H1 (cell line): ENCODE measurements around the gene FMOD. TPM values are rescaled to one million over a fixed set of nuclear protein-coding genes. Genes with fewer than 3 reads are reported as not detected.

Experiments used
- CTCF ChIA-PET: fragments of 300-600 bp; sonication (Branson Sonifier 250); formaldehyde crosslinking; loops from one replicate; lab custom pipeline; 2021; ENCODE audit not compliant: partially characterized antibody; lab: Charles Lee
- POLR2A ChIA-PET: fragments of 300-600 bp; sonication (Branson Sonifier 250); formaldehyde crosslinking; loops from one replicate; lab custom pipeline; 2021; ENCODE audit warnings: inconsistent platforms; ENCODE audit not compliant: partially characterized antibody; lab: Charles Lee
- DNase-seq, 2 experiments: peaks; one replicate each; pipeline versions ENCODE4 v3.0.0 to v3.0.0-alpha.2; 2010 to 2022; ENCODE audit warnings: low spot score in 2 of 2, low read depth in 1 of 2, mixed read lengths in 1 of 2
- FAIRE-seq: peaks from 2 replicates; lab custom pipeline; 2011; peaks lifted over from hg19 to GRCh38; lab: Jason Lieb, UNC
- H2AFZ ChIP-seq: 2 replicates; pipeline ENCODE4 v1.8.1; 2012; ENCODE audit warnings: low read length, inconsistent platforms
- H2AK5ac ChIP-seq: 2 replicates; pipeline ENCODE4 v1.6.1; 2013; ENCODE audit warnings: low read depth, low read length
- H2BK120ac ChIP-seq: replicated peaks from 2 replicates; pipeline ENCODE3; 2013; ENCODE audit warnings: low read depth, low read length, inconsistent platforms
- H2BK12ac ChIP-seq: 2 replicates; pipeline ENCODE4 v1.6.1; 2013; ENCODE audit warnings: low read depth, low read length
- H2BK15ac ChIP-seq: 2 replicates; pipeline ENCODE4 v1.6.1; 2013; ENCODE audit warnings: low read length
- H2BK20ac ChIP-seq: 2 replicates; pipeline ENCODE4 v1.6.1; 2013; ENCODE audit warnings: low read length
- H2BK5ac ChIP-seq: 2 replicates; pipeline ENCODE4 v1.6.1; 2013; ENCODE audit warnings: low read depth, low read length
- H3K14ac ChIP-seq: 2 replicates; pipeline ENCODE4 v1.6.1; 2013; ENCODE audit warnings: inconsistent platforms; ENCODE audit not compliant: insufficient read length
- H3K18ac ChIP-seq: 2 replicates; pipeline ENCODE4 v1.6.1; 2013; ENCODE audit warnings: low read length; ENCODE audit errors: extremely low read depth
- H3K23ac ChIP-seq: 2 replicates; pipeline ENCODE4 v1.6.1; 2013; ENCODE audit warnings: inconsistent platforms; ENCODE audit not compliant: insufficient read length
- H3K23me2 ChIP-seq: 2 replicates; pipeline ENCODE4 v1.6.1; 2013; ENCODE audit warnings: low read depth, low read length
- H3K27ac ChIP-seq: 2 replicates; pipeline ENCODE4 v1.6.1; 2011; ENCODE audit warnings: low read depth, low read length, inconsistent platforms
- H3K27me3 ChIP-seq, 4 experiments: replicated peaks in 1 of 4; 1 replicate in 1 of 4; 2 replicates in 3 of 4; pipeline versions ENCODE4 v1.6.1 to v1.8.1; 2011 to 2013; ENCODE audit warnings: low read length in 3 of 4, mild to moderate bottlenecking in 3 of 4, inconsistent platforms in 2 of 4, mixed read lengths in 2 of 4, moderate library complexity in 1 of 4; ENCODE audit not compliant: control insufficient read depth in 3 of 4, insufficient read depth in 3 of 4; ENCODE audit errors: extremely low read depth in 1 of 4
- H3K36me3 ChIP-seq, 4 experiments: 2 replicates each; pipeline versions ENCODE4 v1.6.1 to v1.8.1; 2011 to 2013; ENCODE audit warnings: mild to moderate bottlenecking in 4 of 4, low read length in 3 of 4, moderate library complexity in 2 of 4, control low read depth in 1 of 4, inconsistent platforms in 1 of 4; ENCODE audit not compliant: insufficient read depth in 4 of 4, control insufficient read depth in 2 of 4
- H3K4ac ChIP-seq: replicated peaks from 2 replicates; pipeline ENCODE3; 2013; ENCODE audit warnings: low read length, low read depth, mixed read lengths, inconsistent platforms; ENCODE audit not compliant: insufficient read length
- H3K4me1 ChIP-seq, 4 experiments: replicated peaks in 1 of 4; 1 replicate in 1 of 4; 2 replicates in 3 of 4; pipeline versions ENCODE4 v1.6.1 to v1.8.1; 2011 to 2013; ENCODE audit warnings: low read length in 3 of 4, inconsistent platforms in 2 of 4, mixed read lengths in 1 of 4; ENCODE audit not compliant: insufficient read depth in 4 of 4, control insufficient read depth in 3 of 4
- H3K4me2 ChIP-seq, 2 experiments: 2 replicates each; pipeline versions ENCODE4 v1.6.1 to v1.8.1; 2011 to 2013; ENCODE audit warnings: low read depth in 2 of 2, low read length in 2 of 2, control low read depth in 1 of 2, inconsistent platforms in 1 of 2, mild to moderate bottlenecking in 1 of 2; ENCODE audit not compliant: insufficient read depth in 1 of 2
- H3K4me3 ChIP-seq, 4 experiments: fragments of 200-600, 300-600 bp in 1 of 4; sonication (generic), shearing (Covaris generic), sonication (Bioruptor Twin) in 1 of 4; 2 replicates each; pipeline versions ENCODE4 v1.5.1 to v1.8.1; 2011 to 2016; ENCODE audit warnings: low read length in 4 of 4, low read depth in 3 of 4, control low read depth in 2 of 4, inconsistent platforms in 2 of 4, mild to moderate bottlenecking in 2 of 4, mixed read lengths in 1 of 4, moderate library complexity in 1 of 4; ENCODE audit not compliant: insufficient read depth in 2 of 4; ENCODE audit errors: extremely low read depth in 1 of 4
- H3K56ac ChIP-seq: replicated peaks from 2 replicates; pipeline ENCODE3; 2013; ENCODE audit warnings: low read depth, mild to moderate bottlenecking, mixed read lengths, low read length, inconsistent platforms; ENCODE audit not compliant: insufficient read length
- H3K79me1 ChIP-seq: 2 replicates; pipeline ENCODE4 v1.6.1; 2013; ENCODE audit warnings: low read depth, low read length, control low read depth
- H3K79me2 ChIP-seq, 2 experiments: 2 replicates each; pipeline versions ENCODE4 v1.6.1 to v1.8.1; 2012 to 2013; ENCODE audit warnings: low read length in 2 of 2, mild to moderate bottlenecking in 2 of 2, inconsistent platforms in 1 of 2; ENCODE audit not compliant: insufficient read depth in 2 of 2, control insufficient read depth in 1 of 2
- H3K9ac ChIP-seq, 4 experiments: replicated peaks in 1 of 4; 1 replicate in 1 of 4; 2 replicates in 3 of 4; pipeline versions ENCODE4 v1.6.1 to v1.8.1; 2011 to 2013; ENCODE audit warnings: low read depth in 3 of 4, low read length in 3 of 4, control low read depth in 2 of 4, mild to moderate bottlenecking in 2 of 4, moderate library complexity in 2 of 4, inconsistent platforms in 1 of 4; ENCODE audit errors: extremely low read depth in 1 of 4
- H3K9me3 ChIP-seq, 2 experiments: 2 replicates each; pipeline versions ENCODE4 v1.6.1 to v1.8.1; 2012 to 2013; ENCODE audit warnings: mild to moderate bottlenecking in 2 of 2, moderate library complexity in 2 of 2, control low read depth in 1 of 2, inconsistent platforms in 1 of 2, low read depth in 1 of 2, low read length in 1 of 2, mixed read lengths in 1 of 2; ENCODE audit not compliant: insufficient read depth in 2 of 2
- H4K20me1 ChIP-seq, 2 experiments: replicated peaks in 1 of 2; 2 replicates each; pipeline versions ENCODE3 to v1.8.1; 2011 to 2013; ENCODE audit warnings: inconsistent platforms in 2 of 2, low read length in 2 of 2, mild to moderate bottlenecking in 1 of 2; ENCODE audit not compliant: insufficient read depth in 2 of 2, control insufficient read depth in 1 of 2
- H4K5ac ChIP-seq: 2 replicates; pipeline ENCODE4 v1.6.1; 2013; ENCODE audit warnings: low read length, low read depth, mixed read lengths, inconsistent platforms; ENCODE audit not compliant: insufficient read length
- H4K8ac ChIP-seq: 2 replicates; pipeline ENCODE4 v1.8.0; 2013; ENCODE audit warnings: mild to moderate bottlenecking, moderate library complexity, low read length, inconsistent platforms; ENCODE audit not compliant: insufficient read depth; ENCODE audit errors: extremely low read depth
- H4K91ac ChIP-seq: replicated peaks from 2 replicates; pipeline ENCODE3; 2013; ENCODE audit warnings: low read length, mixed read lengths, inconsistent platforms; ENCODE audit not compliant: insufficient read length
- EGR1 ChIP-seq: IDR thresholded peaks from 2 replicates; pipeline ENCODE4 v1.6.1; 2011; ENCODE audit warnings: low read depth, low read length, borderline replicate concordance
- GTF2F1 ChIP-seq: IDR thresholded peaks from 2 replicates; pipeline ENCODE4 v1.6.1; 2012; ENCODE audit warnings: low read depth, low read length, improper control_type of control experiment, borderline replicate concordance
- KDM1A ChIP-seq: fragments of 200-600, 300-600 bp; sonication (generic); IDR thresholded peaks from 2 replicates; pipeline ENCODE4 v1.7.1; 2016; ENCODE audit warnings: mild to moderate bottlenecking, low read length, borderline replicate concordance
- KDM5A ChIP-seq: fragments of 200-600 bp; IDR thresholded peaks from 2 replicates; pipeline ENCODE4 v1.7.1; 2012; ENCODE audit warnings: mild to moderate bottlenecking, low read length, inconsistent platforms, mixed read lengths
- NANOG ChIP-seq: IDR thresholded peaks from 2 replicates; pipeline ENCODE4 v1.6.1; 2011; ENCODE audit warnings: low read length, low read depth, mild to moderate bottlenecking, inconsistent platforms; ENCODE audit not compliant: insufficient read depth, poor library complexity, severe bottlenecking
- POLR2A ChIP-seq, 2 experiments: IDR thresholded peaks; 1 replicate in 1 of 2; 2 replicates in 1 of 2; pipeline ENCODE4 v1.6.1; 2011; ENCODE audit warnings: low read depth in 2 of 2, low read length in 2 of 2, mild to moderate bottlenecking in 2 of 2; ENCODE audit errors: control extremely low read depth in 1 of 2
- SAP30 ChIP-seq: fragments of 300-600 bp; sonication (generic); IDR thresholded peaks from 2 replicates; pipeline ENCODE4 v1.7.1; 2012; ENCODE audit warnings: low read length, moderate library complexity, mild to moderate bottlenecking, inconsistent platforms; ENCODE audit not compliant: insufficient read depth, insufficient replicate concordance
- SP1 ChIP-seq: IDR thresholded peaks from 2 replicates; pipeline ENCODE4 v1.6.1; 2011; ENCODE audit warnings: low read depth, low read length
- YY1 ChIP-seq: IDR thresholded peaks from 2 replicates; pipeline ENCODE4 v1.6.1; 2011; ENCODE audit warnings: low read depth, mild to moderate bottlenecking, low read length
- WGBS, 2 experiments: shearing (Covaris generic) in 1 of 2; methylation state at CpG; one replicate each; pipeline versions ENCODE4 v1.1.6 to v1.1.7; 2013 to 2015; ENCODE audit warnings: low lambda C conversion rate in 2 of 2, mixed read lengths in 2 of 2, inconsistent platforms in 1 of 2, low coverage in 1 of 2, missing lambda C conversion rate in 1 of 2; ENCODE audit not compliant: insufficient replicate concordance in 2 of 2, insufficient coverage in 1 of 2, insufficient read length in 1 of 2; ENCODE audit errors: extremely low coverage in 1 of 2, missing lambda C conversion rate in 1 of 2; 5-methylcytosine and 5-hydroxymethylcytosine counted together
- polyA plus RNA-seq, 7 experiments: library from polyadenylated mRNA; depleted of rRNA in 3 of 7; stranded (reverse) in 5 of 7; unstranded in 2 of 7; fragments of >200 nt in 5 of 7; fragments of 200-250 nt in 2 of 7; gene quantifications; 1 replicate in 5 of 7; 2 replicates in 1 of 7; 4 replicates in 1 of 7; pipeline versions ENCODE4 v1.2.1 to v1.2.3, GENCODE V29; 2011 to 2013; ENCODE audit warnings: missing spikeins in 2 of 7, mixed read lengths in 2 of 7
- total RNA-seq: library from RNA; stranded (reverse); fragmentation: NEBNext Ultra II Directional; extraction: Animal tissue kit (Norgen Biotek cat#: 25700); gene quantifications from 2 replicates; pipeline ENCODE4 v1.2.1, GENCODE V29; 2021
- TF ChIP-seq, protein P1 (sequence below): IDR thresholded peaks from 2 replicates; pipeline ENCODE4 v1.6.1; 2011; ENCODE audit warnings: low read length, improper control_type of control experiment
- TF ChIP-seq, protein P2 (sequence below): IDR thresholded peaks from 2 replicates; pipeline ENCODE4 v1.6.1; 2012; ENCODE audit warnings: inconsistent platforms

The FMOD gene
- total and polyA plus RNA-seq, 2 of the 8 experiments (the other 6 are each of a cell fraction or from before 2014, with no cell fraction given): 0.17 to 0.32 TPM

DNA sequence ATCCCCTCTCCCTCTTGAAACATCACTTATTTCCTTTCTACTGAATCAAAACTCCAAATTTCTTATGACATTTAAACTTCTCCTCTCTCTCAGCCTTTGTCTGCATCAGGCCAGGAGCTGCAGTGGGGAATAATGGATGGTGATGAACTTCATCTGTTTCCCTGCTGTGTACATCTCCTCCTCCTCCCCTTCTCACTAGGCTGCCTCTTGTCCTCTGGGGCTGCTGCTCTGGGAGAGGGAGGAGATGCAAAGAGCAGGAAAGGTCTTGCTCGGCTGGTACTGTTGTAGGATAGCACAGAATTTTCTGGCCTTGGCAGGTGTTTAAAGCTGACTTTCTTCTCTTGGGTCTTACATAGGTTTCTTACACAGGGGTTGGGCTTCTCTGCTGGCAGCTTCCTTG, 31.1 kb upstream of the FMOD start:
- H3K9me3 ChIP-seq: no peaks in the 10 kb centered on the region
- ChIA-PET POLR2A (no interaction called here), CTCF (interaction anchor here (1.0 to 1.5 kb wide), 4 partner anchors 11 to 192 kb away, joined by 3 read pairs; partner anchors contain the start of gene FMOD)
- H3K56ac ChIP-seq: no peak overlapping the region
- no peaks in the 10 kb centered on the region for H3K23me2 ChIP-seq
- no peak overlapping the region for H2AFZ ChIP-seq
- no peak overlapping the region for H3K27ac ChIP-seq
- no peak overlapping the region for H2BK120ac ChIP-seq
- no peak overlapping the region for H3K14ac ChIP-seq
- H3K79me2 ChIP-seq: no peaks in the 10 kb centered on the region
- H3K79me1 ChIP-seq: no peaks in the 10 kb centered on the region
- no peak overlapping the region for H4K91ac ChIP-seq
- H3K9ac ChIP-seq: no peak overlapping the region
- no peak overlapping the region for H4K8ac ChIP-seq
- no peaks in the 10 kb centered on the region for H4K20me1 ChIP-seq
- TF ChIP-seq, protein P1, sequence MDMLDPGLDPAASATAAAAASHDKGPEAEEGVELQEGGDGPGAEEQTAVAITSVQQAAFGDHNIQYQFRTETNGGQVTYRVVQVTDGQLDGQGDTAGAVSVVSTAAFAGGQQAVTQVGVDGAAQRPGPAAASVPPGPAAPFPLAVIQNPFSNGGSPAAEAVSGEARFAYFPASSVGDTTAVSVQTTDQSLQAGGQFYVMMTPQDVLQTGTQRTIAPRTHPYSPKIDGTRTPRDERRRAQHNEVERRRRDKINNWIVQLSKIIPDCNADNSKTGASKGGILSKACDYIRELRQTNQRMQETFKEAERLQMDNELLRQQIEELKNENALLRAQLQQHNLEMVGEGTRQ: no peak
- no peak for TF ChIP-seq POLR2A (IDR thresholded peaks at IDR 0.05; ENCODE audit: control extremely low read depth in 1 of 2, low read depth in 2 of 2, low read length in 2 of 2)
- no peak for TF ChIP-seq EGR1
- no peak for TF ChIP-seq YY1
- TF ChIP-seq SAP30: no peak
- TF ChIP-seq, protein P2, sequence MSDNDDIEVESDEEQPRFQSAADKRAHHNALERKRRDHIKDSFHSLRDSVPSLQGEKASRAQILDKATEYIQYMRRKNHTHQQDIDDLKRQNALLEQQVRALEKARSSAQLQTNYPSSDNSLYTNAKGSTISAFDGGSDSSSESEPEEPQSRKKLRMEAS: no peak
- no peak for TF ChIP-seq GTF2F1
- TF ChIP-seq KDM1A: no peak
- no peak for TF ChIP-seq NANOG
- TF ChIP-seq SP1: no peak
- no peak for TF ChIP-seq KDM5A
- H2BK12ac ChIP-seq: no peak overlapping the region
- H4K5ac ChIP-seq: no peak overlapping the region
- H2BK15ac ChIP-seq: no peak overlapping the region
- no peaks in the 10 kb centered on the region for H3K36me3 ChIP-seq
- no peak for FAIRE-seq
- no peak overlapping the region for H2BK20ac ChIP-seq
- DNase-seq: no peak
- no peak overlapping the region for H2BK5ac ChIP-seq
- H2AK5ac ChIP-seq: no peak overlapping the region
- no peaks in the 10 kb centered on the region for H3K27me3 ChIP-seq
- no peak overlapping the region for H3K4me3 ChIP-seq
- no peak overlapping the region for H3K18ac ChIP-seq
- no peak overlapping the region for H3K4me2 ChIP-seq
- H3K23ac ChIP-seq: no peak overlapping the region
- H3K4me1 ChIP-seq: no peaks in the 10 kb centered on the region; a peak in 1 of 7 replicates
- WGBS, 2 experiments: 83% methylated on average over 1 of the region's 1 CpG; no CpG with 5 or more reads in 1 of the 2 experiments
- no peak overlapping the region for H3K4ac ChIP-seq
